H9 (cell line): Measurements from ENCODE around the gene WWC2. TPM values are rescaled to one million over a fixed set of nuclear protein-coding genes. Genes with fewer than 3 reads are reported as not detected.
A peak's percentile ranks its signal among the peaks of the same experiment; 100 is the strongest.

Experiments
- DNase-seq: peaks from one replicate; pipeline ENCODE4 v3.0.0-alpha.2; 2017
- H2AFZ ChIP-seq: one replicate; pipeline ENCODE4 v1.6.1; 2013; ENCODE audit warnings: mild to moderate bottlenecking, low read length, control low read depth, moderate library complexity
- H2AK5ac ChIP-seq: 2 replicates; pipeline ENCODE4 v1.6.1; 2013; ENCODE audit warnings: low read length, control low read depth, mixed read lengths; ENCODE audit not compliant: insufficient read length
- H2BK120ac ChIP-seq: one replicate; pipeline ENCODE4 v1.6.1; 2013; ENCODE audit warnings: low read depth, mild to moderate bottlenecking, low read length, control low read depth, inconsistent platforms; ENCODE audit not compliant: poor library complexity, severe bottlenecking
- H2BK12ac ChIP-seq: 2 replicates; pipeline ENCODE4 v1.6.1; 2013; ENCODE audit warnings: low read length, control low read depth, mixed read lengths, low read depth; ENCODE audit not compliant: insufficient read length
- H2BK15ac ChIP-seq: 2 replicates; pipeline ENCODE4 v1.6.1; 2013; ENCODE audit warnings: low read depth, low read length, control low read depth
- H2BK20ac ChIP-seq: one replicate; pipeline ENCODE4 v1.6.1; 2013; ENCODE audit warnings: low read depth, mild to moderate bottlenecking, low read length, control low read depth, inconsistent platforms; ENCODE audit not compliant: poor library complexity, severe bottlenecking
- H2BK5ac ChIP-seq: 2 replicates; pipeline ENCODE4 v1.6.1; 2013; ENCODE audit warnings: low read length, control low read depth, mixed read lengths; ENCODE audit not compliant: insufficient read length
- H3K14ac ChIP-seq: 2 replicates; pipeline ENCODE4 v1.6.1; 2013; ENCODE audit warnings: low read length, control low read depth; ENCODE audit not compliant: insufficient read depth
- H3K18ac ChIP-seq: 2 replicates; pipeline ENCODE4 v1.6.1; 2013; ENCODE audit warnings: low read depth, mild to moderate bottlenecking, mixed read lengths, low read length, control low read depth; ENCODE audit not compliant: insufficient read length
- H3K23ac ChIP-seq: 2 replicates; pipeline ENCODE4 v1.6.1; 2013; ENCODE audit warnings: low read length, control low read depth, mixed read lengths, low read depth; ENCODE audit not compliant: insufficient read length
- H3K23me2 ChIP-seq: 2 replicates; pipeline ENCODE4 v1.6.1; 2013; ENCODE audit warnings: low read depth, mild to moderate bottlenecking, mixed read lengths, low read length, control low read depth; ENCODE audit not compliant: insufficient read length, poor library complexity, severe bottlenecking
- H3K27ac ChIP-seq: 2 replicates; pipeline ENCODE4 v1.5.1; 2013; ENCODE audit warnings: low read length, control low read depth, mixed read lengths, low read depth; ENCODE audit not compliant: insufficient read length
- H3K27me3 ChIP-seq: 2 replicates; pipeline ENCODE4 v1.6.1; 2013; ENCODE audit warnings: low read length, control low read depth, inconsistent platforms; ENCODE audit not compliant: insufficient read depth
- H3K4ac ChIP-seq: 2 replicates; pipeline ENCODE4 v1.6.1; 2013; ENCODE audit warnings: low read depth, mild to moderate bottlenecking, control low read depth, inconsistent platforms, low read length, moderate library complexity
- H3K4me1 ChIP-seq: 2 replicates; pipeline ENCODE4 v1.6.1; 2013; ENCODE audit warnings: low read length, control low read depth, inconsistent platforms; ENCODE audit not compliant: insufficient read depth
- H3K4me2 ChIP-seq: 2 replicates; pipeline ENCODE4 v1.6.1; 2013; ENCODE audit warnings: low read length, control low read depth, mixed read lengths; ENCODE audit not compliant: insufficient read length, insufficient read depth
- H3K56ac ChIP-seq: 2 replicates; pipeline ENCODE4 v1.6.1; 2013; ENCODE audit warnings: low read depth, mild to moderate bottlenecking, mixed read lengths, low read length, control low read depth; ENCODE audit not compliant: insufficient read length
- H3K79me1 ChIP-seq: 2 replicates; pipeline ENCODE4 v1.6.1; 2013; ENCODE audit warnings: low read depth, mild to moderate bottlenecking, moderate library complexity, low read length, control low read depth, inconsistent platforms; ENCODE audit not compliant: insufficient read depth, poor library complexity, severe bottlenecking
- H3K79me2 ChIP-seq: 2 replicates; pipeline ENCODE4 v1.6.1; 2013; ENCODE audit warnings: low read length, control low read depth, inconsistent platforms; ENCODE audit not compliant: insufficient read depth
- H3K9ac ChIP-seq: 2 replicates; pipeline ENCODE4 v1.6.1; 2013; ENCODE audit warnings: low read length, control low read depth, mixed read lengths; ENCODE audit not compliant: insufficient read length; ENCODE audit errors: extremely low read depth
- H3K9me3 ChIP-seq: one replicate; pipeline ENCODE4 v1.6.1; 2013; ENCODE audit warnings: low read depth, low read length, inconsistent platforms; ENCODE audit not compliant: control insufficient read depth
- H3T11ph ChIP-seq: one replicate; pipeline ENCODE4 v1.6.1; 2013; ENCODE audit warnings: mild to moderate bottlenecking, low read length, control low read depth, inconsistent platforms
- H4K20me1 ChIP-seq: one replicate; pipeline ENCODE4 v1.6.1; 2013; ENCODE audit not compliant: control insufficient read depth, insufficient read length, insufficient read depth
- H4K5ac ChIP-seq: 2 replicates; pipeline ENCODE4 v1.6.1; 2013; ENCODE audit warnings: low read depth, mild to moderate bottlenecking, mixed read lengths, low read length, control low read depth; ENCODE audit not compliant: insufficient read length
- H4K8ac ChIP-seq: replicated peaks from 2 replicates; pipeline ENCODE4 v1.6.1; 2013; ENCODE audit warnings: low read length, control low read depth, mixed read lengths, low read depth; ENCODE audit not compliant: insufficient read length
- H4K91ac ChIP-seq: 2 replicates; pipeline ENCODE4 v1.6.1; 2013; ENCODE audit warnings: low read depth, mild to moderate bottlenecking, moderate library complexity, mixed read lengths, low read length, control low read depth; ENCODE audit not compliant: insufficient read length
- H3K27ac Mint-ChIP-seq, 3 experiments: 2 replicates in 2 of 3; 3 replicates in 1 of 3; pipeline ENCODE4 v1.8.0; 2020 to 2021; ENCODE audit warnings: mixed read lengths in 3 of 3, mild to moderate bottlenecking in 1 of 3, moderate library complexity in 1 of 3
- H3K27me3 Mint-ChIP-seq: 2 replicates; pipeline ENCODE4 v1.8.0; 2021; ENCODE audit warnings: low read depth, mild to moderate bottlenecking, moderate library complexity, mixed read lengths
- H3K36me3 Mint-ChIP-seq, 3 experiments: 2 replicates in 2 of 3; 3 replicates in 1 of 3; pipeline ENCODE4 v1.8.0; 2020 to 2021; ENCODE audit warnings: low read depth in 3 of 3, mixed read lengths in 3 of 3; ENCODE audit not compliant: insufficient read depth in 1 of 3
- H3K4me1 Mint-ChIP-seq, 2 experiments: 2 replicates each; pipeline ENCODE4 v1.8.0; 2020; ENCODE audit warnings: mixed read lengths in 2 of 2
- H3K4me3 Mint-ChIP-seq, 2 experiments: 2 replicates in 1 of 2; 3 replicates in 1 of 2; pipeline ENCODE4 v1.8.0; 2020 to 2021; ENCODE audit warnings: mild to moderate bottlenecking in 2 of 2, mixed read lengths in 2 of 2, moderate library complexity in 1 of 2
- H3K9me3 Mint-ChIP-seq, 2 experiments: 2 replicates in 1 of 2; 3 replicates in 1 of 2; pipeline ENCODE4 v1.8.0; 2020; ENCODE audit warnings: mild to moderate bottlenecking in 2 of 2, mixed read lengths in 2 of 2, moderate library complexity in 1 of 2
- CTCF ChIP-seq: fragments of 200-600 bp; sonication (generic); conservative IDR thresholded peaks from 3 replicates; pipeline ENCODE4 v1.8.0; 2021; ENCODE audit warnings: antibody characterized with exemption, mild to moderate bottlenecking
- WGBS: extraction: QIAGEN DNeasy Blood & Tissue Kit; methylation state at CpG from one replicate; pipeline ENCODE4 v1.1.7; 2013; ENCODE audit warnings: missing lambda C conversion rate, low lambda C conversion rate, mixed read lengths; ENCODE audit not compliant: insufficient read length; ENCODE audit errors: extremely low coverage; 5-methylcytosine and 5-hydroxymethylcytosine counted together
- total RNA-seq: library from RNA; stranded (reverse); gene quantifications from 2 replicates; pipeline ENCODE4 v1.2.1, GENCODE V29; 2021

WWC2 gene
- total RNA-seq, 1 experiment from 2014 or later = 106 TPM

GRCh38 chr4:183165376-183165775 lies 66.3 kb downstream of the WWC2 start:
- Mint-ChIP-seq H3K36me3 (peaks cover 0 to 5% (median 0%) of the 10 kb centered on the region in 3 experiments; a peak in 3 of 7 replicates), H3K27me3 (no peaks in the 10 kb centered on the region), H3K4me3 (no peak overlapping the region), H3K9me3 (no peaks in the 10 kb centered on the region), H3K4me1 (peaks cover 33 to 34% of the 10 kb centered on the region in 2 experiments), H3K27ac (peak overlapping the region in 2 of 3 experiments; percentile 2 to 18; a peak in 2 of 7 replicates)
- no peak overlapping the region for H3K4ac ChIP-seq
- no peaks in the 10 kb centered on the region for H3K79me1 ChIP-seq
- H2BK120ac ChIP-seq = no peak overlapping the region
- H3K18ac ChIP-seq = no peak overlapping the region
- H3K56ac ChIP-seq = no peak overlapping the region
- no peak overlapping the region for H4K91ac ChIP-seq
- H3K4me2 ChIP-seq = no peak overlapping the region
- no peak overlapping the region for H3T11ph ChIP-seq
- H3K14ac ChIP-seq = no peak overlapping the region
- no peak overlapping the region for H3K27ac ChIP-seq
- no peak overlapping the region for H4K8ac ChIP-seq
- no peak overlapping the region for H2AFZ ChIP-seq
- H3K9ac ChIP-seq = no peak overlapping the region
- no peaks in the 10 kb centered on the region for H4K20me1 ChIP-seq
- no peak overlapping the region for H4K5ac ChIP-seq
- DNase-seq = no peak
- no peaks in the 10 kb centered on the region for H3K23me2 ChIP-seq
- H3K4me1 ChIP-seq = peaks cover 13% of the 10 kb centered on the region; the same call in 1 of the 2 replicates
- H2BK20ac ChIP-seq = no peak overlapping the region
- no peak overlapping the region for H2BK15ac ChIP-seq
- no peak for TF ChIP-seq CTCF
- peaks cover 39% of the 10 kb centered on the region; the same call in 1 of the 2 replicates for H3K79me2 ChIP-seq
- no peaks in the 10 kb centered on the region for H3K27me3 ChIP-seq
- no peak overlapping the region for H3K23ac ChIP-seq
- no CpG with 5 or more reads among the region's 1 CpG for WGBS
- no peak overlapping the region for H2BK5ac ChIP-seq
- H3K9me3 ChIP-seq = no peaks in the 10 kb centered on the region
- no peak overlapping the region for H2BK12ac ChIP-seq
- no peak overlapping the region for H2AK5ac ChIP-seq
